HuH-7 (cell line): Measurements from ENCODE around the gene MOCS2.

ENCODE experiments used
- DNase-seq: peaks from one replicate; pipeline ENCODE4 v3.0.0; 2011; ENCODE audit warnings: low spot score

MOCS2 gene

GRCh38 chr5:53092242-53092641 is 17.3 kb downstream of the MOCS2 start:
- DNase-seq: no peak

DNA sequence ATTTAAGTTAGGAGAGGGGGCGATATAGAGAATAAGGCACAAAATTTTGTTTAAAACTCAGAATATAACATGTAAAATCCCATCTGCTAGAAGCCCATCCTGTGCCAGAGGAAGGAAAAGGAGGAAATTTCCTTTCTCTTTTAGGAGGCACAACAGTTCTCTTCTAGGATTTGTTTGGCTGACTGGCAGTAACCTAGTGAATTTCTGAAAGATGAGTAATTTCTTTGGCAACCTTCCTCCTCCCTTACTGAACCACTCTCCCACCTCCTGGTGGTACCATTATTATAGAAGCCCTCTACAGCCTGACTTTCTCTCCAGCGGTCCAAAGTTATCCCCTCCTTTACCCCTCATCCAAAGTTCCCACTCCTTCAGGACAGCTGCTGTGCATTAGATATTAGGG is 18.3 kb downstream of the MOCS2 start:
- DNase-seq: no peak

DNA sequence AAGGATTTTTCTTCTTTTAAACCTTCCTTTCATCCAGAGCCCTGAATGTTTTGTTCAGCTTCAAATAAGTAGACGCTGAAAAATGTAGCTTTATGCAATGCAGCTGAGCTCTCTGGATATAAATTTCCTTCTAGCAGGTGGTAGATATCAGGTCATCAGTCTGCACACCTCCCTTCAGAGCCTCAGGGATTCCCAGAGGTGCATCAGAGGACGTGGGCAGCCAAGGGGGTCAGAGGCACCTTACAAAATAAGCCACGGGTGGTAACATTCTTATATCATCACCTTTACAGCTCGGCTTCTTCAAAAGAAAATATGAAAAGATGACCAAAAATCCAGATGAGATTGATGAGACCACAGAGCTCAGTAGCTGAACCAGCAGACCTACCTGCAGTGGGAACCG is 19.3 kb downstream of the MOCS2 start:
- DNase-seq: no peak

DNA sequence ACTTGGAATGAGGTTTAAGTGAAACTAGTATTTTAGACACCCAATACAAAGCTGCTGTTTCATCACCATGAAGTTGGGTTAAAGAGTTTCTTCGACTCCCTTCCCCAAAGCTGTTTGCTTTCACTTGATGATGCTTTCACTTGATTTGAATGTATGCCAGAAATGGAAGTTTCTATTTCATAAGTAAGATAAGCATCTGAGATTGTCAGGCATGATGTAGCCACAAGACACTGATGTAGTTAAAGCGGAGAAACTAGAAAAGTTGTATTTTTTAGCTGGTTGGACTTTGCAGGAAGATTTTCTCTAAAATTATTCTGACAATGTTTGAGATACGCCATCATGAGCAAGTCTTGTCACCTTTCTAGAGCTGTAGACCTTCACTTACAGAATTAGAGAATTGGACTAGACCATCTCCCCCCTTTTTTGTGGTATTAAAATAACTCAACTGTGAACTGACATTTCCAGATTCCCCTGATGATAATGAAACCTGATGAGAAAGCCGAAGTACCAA is 20.0 kb downstream of the MOCS2 start:
- no peak for DNase-seq

- DNase-seq: no peak
Observed at GRCh38 chr5:53087621-53088121, 21.9 kb downstream of the MOCS2 start.

GRCh38 chr5:53087171-53087570 is 22.4 kb downstream of the MOCS2 start:
- DNase-seq: no peak

DNA sequence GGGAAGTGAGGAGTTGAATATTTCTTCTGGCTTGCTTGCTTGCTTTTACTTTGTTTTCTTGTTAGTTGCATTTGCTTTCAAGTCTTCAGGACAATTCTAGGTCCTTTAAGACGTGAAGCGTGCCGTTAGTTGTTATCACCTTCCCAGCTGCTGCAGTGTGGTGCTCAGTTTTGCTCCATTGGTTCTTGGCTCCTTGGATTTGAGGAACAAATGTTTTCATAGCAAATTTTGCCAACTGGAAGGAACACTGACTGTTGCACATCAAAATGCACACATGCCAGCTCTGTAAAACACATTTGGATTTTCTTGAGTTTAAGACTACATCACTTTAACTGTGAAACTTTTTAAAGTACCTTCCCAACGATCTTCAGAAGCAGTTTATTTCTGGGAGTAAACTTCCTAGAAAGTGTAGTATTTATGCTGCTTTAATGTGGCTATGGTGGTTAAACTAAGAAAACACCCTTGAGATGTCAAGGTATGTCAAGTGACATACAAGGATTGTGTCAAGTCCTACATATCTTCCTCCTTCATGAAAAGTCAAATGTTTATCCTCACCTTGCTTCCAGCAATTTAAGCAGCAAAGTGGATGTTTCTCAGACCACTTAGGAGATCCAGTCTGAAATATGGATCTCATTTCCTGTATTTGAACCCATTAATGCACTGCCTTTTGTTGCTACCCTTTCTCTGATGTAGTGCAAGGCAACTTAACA is 24.9 kb downstream of the MOCS2 start:
- DNase-seq: no peak

GRCh38 chr5:53083927-53084326 is 25.6 kb downstream of the MOCS2 start:
- DNase-seq: no peak

DNA sequence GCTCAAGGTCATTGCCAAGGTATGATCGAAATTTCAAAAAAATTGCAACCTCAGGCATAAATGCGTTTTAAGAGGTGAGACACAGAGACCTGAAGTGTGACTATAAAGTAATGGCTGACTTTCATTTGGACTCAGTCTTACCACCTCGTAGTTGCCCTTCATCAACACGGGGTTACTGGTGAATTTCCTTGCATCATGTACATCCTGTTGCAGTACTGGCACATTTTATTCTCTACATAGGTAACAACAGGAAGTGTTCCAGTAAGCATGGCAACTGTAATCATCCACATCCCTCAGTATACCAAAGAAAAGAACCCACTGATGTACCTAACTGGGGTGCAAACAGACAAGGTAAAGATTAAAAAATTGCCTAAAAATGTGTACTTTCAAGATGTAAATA is 29.3 kb downstream of the MOCS2 start:
- no peak for DNase-seq

DNA sequence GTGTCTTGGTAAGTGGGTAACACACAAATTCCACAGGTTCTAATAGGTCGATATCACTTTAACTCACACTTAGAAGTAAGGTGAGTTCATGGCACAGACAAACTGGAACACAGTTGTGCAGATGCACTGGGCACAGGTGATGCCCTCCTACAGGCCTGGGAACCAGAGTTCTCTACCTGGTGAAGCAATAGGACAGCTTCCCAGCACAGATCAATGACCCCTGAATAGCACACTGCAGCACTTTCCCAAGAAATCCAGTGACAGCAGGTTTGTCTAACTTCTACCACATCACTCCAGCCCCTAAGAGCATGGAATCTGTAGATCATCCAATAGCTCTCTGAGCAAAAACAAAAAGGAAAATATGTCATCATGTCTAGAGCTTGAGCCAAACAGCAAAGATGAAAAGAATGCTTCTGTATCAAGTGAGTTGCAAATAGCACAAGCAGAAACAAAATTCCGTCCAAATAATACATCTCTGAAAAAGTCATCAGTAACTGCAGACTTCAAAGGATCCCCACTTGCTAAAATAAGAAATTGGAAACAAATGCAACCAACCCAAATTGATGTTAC is 33.5 kb downstream of the MOCS2 start:
- DNase-seq: no peak

- DNase-seq: no peak
Observed at GRCh38 chr5:53073348-53073747, 36.2 kb downstream of the MOCS2 start.

DNA sequence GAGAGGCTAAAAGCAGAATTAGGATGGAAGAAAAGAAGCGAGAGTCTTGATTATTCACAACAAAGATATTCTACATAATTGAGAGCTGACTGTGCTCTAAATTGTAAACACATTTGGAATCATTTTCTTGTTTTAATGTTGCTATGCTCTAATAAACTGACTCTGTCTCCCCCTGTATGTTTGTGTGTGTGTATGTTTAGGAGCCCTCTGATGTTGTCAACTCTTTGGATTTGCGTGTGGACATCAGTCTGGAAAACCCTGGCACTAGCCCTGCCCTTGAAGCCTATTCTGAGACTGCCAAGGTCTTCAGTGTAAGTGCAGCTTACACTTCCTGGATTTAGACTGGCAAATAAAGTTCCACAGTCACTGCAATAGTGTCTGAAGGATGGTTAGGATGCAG is 37.8 kb downstream of the MOCS2 start:
- DNase-seq: no peak

- DNase-seq: no peak
Observed at GRCh38 chr5:53071298-53071697, 38.3 kb downstream of the MOCS2 start.

GRCh38 chr5:53069626-53070025 is 39.9 kb downstream of the MOCS2 start:
- DNase-seq: no peak

DNA sequence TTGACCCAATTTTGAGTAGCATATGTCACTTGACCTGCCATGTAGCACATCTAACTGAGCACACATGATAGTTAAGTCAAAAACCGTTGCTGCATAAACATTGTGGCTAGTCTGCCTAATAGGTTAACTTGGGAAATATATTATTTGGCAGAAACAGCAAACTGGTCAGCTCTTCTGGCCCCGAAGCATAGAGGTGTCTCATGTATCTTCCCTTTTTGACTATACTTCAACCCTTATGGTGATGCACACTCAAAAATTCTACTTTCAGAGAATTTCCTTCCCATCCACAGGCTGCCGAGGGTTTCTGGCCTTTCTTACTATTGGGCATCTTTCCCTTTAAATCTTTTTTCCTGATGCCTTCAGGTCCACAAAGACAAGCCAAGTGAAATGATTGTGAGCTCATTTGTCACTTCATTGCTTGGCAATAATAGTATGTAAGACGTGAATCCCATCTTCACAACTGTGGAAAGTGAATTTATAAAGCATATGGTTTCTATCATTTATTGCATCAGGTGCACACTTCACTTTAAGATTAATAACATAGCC is 41.2 kb downstream of the MOCS2 start:
- no peak for DNase-seq

- DNase-seq: no peak
Observed at GRCh38 chr5:53067641-53068040, 41.9 kb downstream of the MOCS2 start.

- DNase-seq: no peak
Observed at GRCh38 chr5:53066088-53066487, 43.5 kb downstream of the MOCS2 start.

GRCh38 chr5:53063791-53064190 is 45.8 kb downstream of the MOCS2 start:
- no peak for DNase-seq

DNA sequence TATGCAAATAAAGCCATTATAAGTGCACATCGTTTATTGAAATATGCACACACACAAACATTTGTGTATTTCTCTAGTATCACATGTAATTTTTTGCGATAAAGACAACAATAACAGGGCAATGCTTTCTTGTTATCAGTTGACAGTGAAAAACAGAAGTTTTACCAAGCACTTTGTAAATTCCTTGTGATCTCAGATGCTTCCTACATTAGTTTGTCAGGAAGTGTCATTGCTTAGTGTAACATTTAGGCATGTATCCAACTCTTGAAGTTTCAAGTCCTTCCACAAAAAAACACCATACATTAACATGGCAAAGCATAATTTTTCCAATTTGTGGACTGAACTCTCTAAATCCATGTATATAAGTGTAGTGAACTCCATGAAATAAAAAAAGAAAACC is 46.4 kb downstream of the MOCS2 start:
- DNase-seq: no peak

DNA sequence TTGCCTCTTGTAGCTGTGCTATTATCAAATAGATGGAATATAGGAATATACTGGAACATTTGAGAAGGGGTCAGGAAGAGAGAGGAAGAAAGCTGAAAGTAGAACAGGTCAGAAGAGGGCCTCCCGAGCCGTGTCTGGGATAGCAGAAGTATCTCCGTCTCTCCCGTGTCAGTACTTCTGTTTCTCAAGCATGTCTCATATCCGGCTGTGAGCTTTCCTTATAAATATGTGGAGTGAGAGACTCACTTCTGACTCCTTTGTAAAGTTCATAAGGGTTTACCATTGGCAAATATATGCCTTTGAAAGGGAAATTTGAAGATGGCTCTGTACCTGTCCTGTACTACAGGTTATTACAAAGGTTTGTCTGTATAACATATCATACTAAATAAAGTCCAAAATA is 50.3 kb downstream of the MOCS2 start:
- no peak for DNase-seq

DNA sequence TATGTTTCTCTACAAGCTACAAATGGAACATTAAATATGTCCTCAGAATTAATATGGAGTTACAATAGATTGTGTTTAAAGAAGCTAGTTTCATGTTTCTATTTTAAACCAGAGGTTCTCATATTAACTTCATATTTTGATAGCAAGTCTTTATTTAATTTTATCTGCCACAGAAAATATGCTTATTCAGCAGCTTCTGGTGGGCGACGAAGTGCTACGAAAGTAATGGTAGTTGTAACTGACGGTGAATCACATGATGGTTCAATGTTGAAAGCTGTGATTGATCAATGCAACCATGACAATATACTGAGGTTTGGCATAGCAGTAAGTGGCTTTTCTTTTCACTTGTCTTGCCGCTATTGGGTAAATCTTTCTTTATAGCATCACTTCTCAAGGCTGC is 54.2 kb downstream of the MOCS2 start:
- DNase-seq: no peak

DNA sequence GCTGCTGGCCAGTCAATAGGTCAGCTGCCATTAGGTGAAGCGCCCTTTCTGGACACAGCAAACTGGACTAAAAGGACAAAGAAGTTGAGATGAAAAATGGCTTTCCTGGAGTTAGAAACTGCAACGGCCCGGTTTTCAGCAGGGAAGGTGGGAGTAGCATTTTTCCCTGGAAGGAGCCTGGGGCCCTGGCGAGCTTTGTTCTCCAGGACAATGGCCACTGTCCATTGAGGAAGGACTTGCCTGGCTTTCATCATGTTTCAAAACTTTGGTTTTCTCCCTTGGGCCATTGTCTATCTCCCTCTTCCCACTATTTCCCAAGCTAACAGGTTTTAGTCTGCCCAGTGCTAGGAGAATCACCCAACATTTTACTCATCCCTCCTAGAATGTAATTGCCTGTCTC is 56.2 kb downstream of the MOCS2 start:
- no peak for DNase-seq

DNA sequence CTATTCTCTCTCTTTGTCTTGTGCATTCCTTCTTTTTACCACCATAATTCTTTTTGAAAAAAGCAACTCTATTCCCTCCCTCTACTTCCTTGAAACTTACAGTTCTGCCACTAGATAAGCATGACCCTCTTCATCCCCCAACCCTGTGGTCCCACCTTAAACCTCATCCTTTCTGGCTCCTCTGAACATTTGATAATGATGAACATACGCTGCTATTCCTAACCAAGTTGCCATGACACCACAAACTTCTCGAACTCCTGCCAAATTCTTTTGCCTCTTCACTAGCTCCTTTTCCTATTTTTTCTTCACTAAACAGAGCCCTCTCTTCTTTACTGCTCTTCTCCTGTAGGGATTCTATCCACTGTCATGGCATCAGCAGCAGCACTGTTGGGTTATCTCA is 57.1 kb downstream of the MOCS2 start:
- DNase-seq: no peak

DNA sequence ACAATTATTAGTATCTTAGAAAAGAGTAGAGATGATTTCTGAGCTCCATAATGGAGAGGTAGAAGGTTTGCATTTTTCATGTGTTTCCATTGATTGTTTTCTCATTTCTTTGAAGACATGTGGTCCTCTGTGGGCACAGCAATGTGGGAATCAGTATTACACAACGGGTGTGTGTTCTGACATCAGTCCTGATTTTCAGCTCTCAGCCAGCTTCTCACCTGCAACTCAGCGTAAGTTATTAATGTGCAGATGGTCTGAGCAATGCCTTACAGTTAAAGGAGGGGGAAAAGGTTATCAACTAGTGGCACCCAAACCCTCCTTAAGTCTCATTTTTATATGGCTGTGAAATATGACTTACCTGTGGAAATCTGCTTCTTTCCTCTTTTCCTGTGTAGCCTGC is 61.3 kb downstream of the MOCS2 start:
- DNase-seq: no peak
